Testis (tissue), 3 donors: Measurements from ENCODE around the gene TBX18. TPM values are rescaled to one million over a fixed set of nuclear protein-coding genes. Genes with fewer than 3 reads are reported as not detected.
A peak's percentile ranks its signal among the peaks of the same experiment; 100 is the strongest.

Experiments used
- DNase-seq: peaks from one replicate; pipeline ENCODE4 v3.0.0-alpha.2; 2019
- H3K27ac ChIP-seq, 2 donors: fragments of 200-600 bp; sonication (generic); one replicate each; pipeline ENCODE4 v1.5.1; 2019
- H3K27me3 ChIP-seq: fragments of 200-600 bp; sonication (generic); one replicate; pipeline ENCODE4 v1.5.1; 2019
- H3K36me3 ChIP-seq: fragments of 200-600 bp; sonication (generic); one replicate; pipeline ENCODE4 v1.5.1; 2017; ENCODE audit warnings: low read depth; ENCODE audit errors: missing control alignments
- H3K4me1 ChIP-seq: fragments of 200-600 bp; sonication (generic); one replicate; pipeline ENCODE4 v1.5.1; 2019
- H3K4me3 ChIP-seq, 2 donors: fragments of 200-600 bp; sonication (generic); one replicate each; pipeline ENCODE4 v1.5.1; 2017 to 2019
- H3K9me3 ChIP-seq: fragments of 200-600 bp; sonication (generic); one replicate; pipeline ENCODE4 v1.5.1; 2017
- CTCF ChIP-seq, 3 experiments: fragments of 450-650 bp in 2 of 3; fragments of 200-600 bp in 1 of 3; sonication (generic) in 1 of 3; IDR thresholded peaks; one replicate each; pipeline ENCODE4 v1.5.1; 2016 to 2019; ENCODE audit warnings: antibody characterized with exemption in 3 of 3, mild to moderate bottlenecking in 2 of 3, moderate library complexity in 1 of 3
- POLR2A ChIP-seq: fragments of 450-650 bp; IDR thresholded peaks from one replicate; pipeline ENCODE4 v1.6.1; 2017; ENCODE audit warnings: antibody characterized with exemption, mild to moderate bottlenecking, moderate library complexity
- WGBS, 2 donors: methylation state at CpG; one replicate each; pipeline ENCODE4 v1.1.5; 2018; 5-methylcytosine and 5-hydroxymethylcytosine counted together
- intact Hi-C: fragments of 100-400 bp; cut with DNase I; formaldehyde crosslinking; loops from one replicate; pipeline ENCODE4 v1.15.1; 2023; ENCODE audit warnings: low total_unique reads
- polyA plus RNA-seq: library from polyadenylated mRNA; stranded (reverse); fragments of 350-450 nt; fragmentation: Illumina TruSeq; extraction: RNeasy Lipid Tissue Mini Kit (QIAGEN cat#74804); gene quantifications from one replicate; pipeline ENCODE4 v1.2.3, GENCODE V29; 2014; ENCODE audit warnings: low read depth, low replicate concordance; ENCODE audit not compliant: insufficient read depth
- total RNA-seq, 2 donors: library from RNA; depleted of rRNA; stranded (reverse); fragments of >200 nt; gene quantifications; one replicate each; pipeline ENCODE4 v1.2.3, GENCODE V29; 2016

TBX18 gene
- total and polyA plus RNA-seq, 3 donors from 2014 or later, result 3.9 to 10.0 (median 4.6) TPM

- 59 to 65% methylated on average over 17 of the region's 17 CpGs for WGBS, 2 donors
- no peaks in the 10 kb centered on the region for H3K4me1 ChIP-seq
- H3K27me3 ChIP-seq, result no peaks in the 10 kb centered on the region
Observed at GRCh38 chr6:84681693-84682326, 82.6 kb downstream of the TBX18 start.

GRCh38 chr6:84675651-84676050 is 88.7 kb downstream of the TBX18 start:
- Histone ChIP-seq H3K4me3 (no peak overlapping the region), H3K9me3 (no peaks in the 10 kb centered on the region), H3K27ac (no peak overlapping the region), H3K4me1 (no peaks in the 10 kb centered on the region), H3K27me3 (no peaks in the 10 kb centered on the region), H3K36me3 (no peaks in the 10 kb centered on the region)
- no peak for TF ChIP-seq POLR2A
- TF ChIP-seq CTCF (IDR thresholded peaks at IDR 0.05), result no peak
- no peak for DNase-seq
- intact Hi-C loops, result no loop called here

More at GRCh38 chr6:84681693-84682326, 82.6 kb downstream of the TBX18 start:
- TF ChIP-seq POLR2A (no peak), CTCF (IDR thresholded peaks at IDR 0.05) (no peak)
- no peaks in the 10 kb centered on the region for H3K36me3 ChIP-seq
- peak overlapping the region in 1 of 2 donors; percentile 4 for H3K4me3 ChIP-seq
- no peak overlapping the region for H3K27ac ChIP-seq
- DNase-seq, result peak; percentile 56
- no peaks in the 10 kb centered on the region for H3K9me3 ChIP-seq
- intact Hi-C loops, result no loop called here

GRCh38 chr6:84674395-84674794 is 90.0 kb downstream of the TBX18 start:
- intact Hi-C loops, result no loop called here
- no peak overlapping the region for H3K4me3 ChIP-seq

GRCh38 chr6:84671183-84671582 is 93.2 kb downstream of the TBX18 start:
- Histone ChIP-seq H3K9me3 (no peaks in the 10 kb centered on the region), H3K27ac (no peak overlapping the region), H3K36me3 (no peaks in the 10 kb centered on the region), H3K4me1 (no peaks in the 10 kb centered on the region), H3K27me3 (no peaks in the 10 kb centered on the region), H3K4me3 (no peak overlapping the region)
- no peak for TF ChIP-seq POLR2A
- no peak for DNase-seq
- intact Hi-C loops, result no loop called here
- 79 to 85% methylated on average over 2 of the region's 2 CpGs for WGBS, 2 donors

More at GRCh38 chr6:84674395-84674794, 90.0 kb downstream of the TBX18 start:
- DNase-seq, result no peak
- no peaks in the 10 kb centered on the region for H3K9me3 ChIP-seq
- no peaks in the 10 kb centered on the region for H3K27me3 ChIP-seq
- no peak overlapping the region for H3K27ac ChIP-seq
- TF ChIP-seq POLR2A, result no peak
- no peak for TF ChIP-seq CTCF (IDR thresholded peaks at IDR 0.05)
- no peaks in the 10 kb centered on the region for H3K36me3 ChIP-seq
- no peaks in the 10 kb centered on the region for H3K4me1 ChIP-seq

- Histone ChIP-seq H3K4me3 (no peak overlapping the region), H3K4me1 (no peaks in the 10 kb centered on the region), H3K27me3 (no peaks in the 10 kb centered on the region), H3K9me3 (no peaks in the 10 kb centered on the region), H3K36me3 (no peaks in the 10 kb centered on the region), H3K27ac (no peak overlapping the region)
- DNase-seq, result no peak
- 75 to 78% methylated on average over 3 of the region's 3 CpGs for WGBS, 2 donors
- intact Hi-C loops, result no loop called here
- TF ChIP-seq CTCF (IDR thresholded peaks at IDR 0.05), result no peak
- TF ChIP-seq POLR2A, result no peak
Observed at GRCh38 chr6:84669945-84670344, 94.5 kb downstream of the TBX18 start.
